NAMALWA (cell line): ENCODE results near the gene RASA3.
"Not testable (repeated sequence)": the region's sequence is repeated elsewhere in the genome, so short reads cannot be mapped to it uniquely, and the experiment has no call there.

Source experiments
- DNase-seq: peaks from one replicate; pipeline ENCODE4 v3.0.0-alpha.2; 2015; ENCODE audit warnings: low spot score

RASA3 gene

DNA sequence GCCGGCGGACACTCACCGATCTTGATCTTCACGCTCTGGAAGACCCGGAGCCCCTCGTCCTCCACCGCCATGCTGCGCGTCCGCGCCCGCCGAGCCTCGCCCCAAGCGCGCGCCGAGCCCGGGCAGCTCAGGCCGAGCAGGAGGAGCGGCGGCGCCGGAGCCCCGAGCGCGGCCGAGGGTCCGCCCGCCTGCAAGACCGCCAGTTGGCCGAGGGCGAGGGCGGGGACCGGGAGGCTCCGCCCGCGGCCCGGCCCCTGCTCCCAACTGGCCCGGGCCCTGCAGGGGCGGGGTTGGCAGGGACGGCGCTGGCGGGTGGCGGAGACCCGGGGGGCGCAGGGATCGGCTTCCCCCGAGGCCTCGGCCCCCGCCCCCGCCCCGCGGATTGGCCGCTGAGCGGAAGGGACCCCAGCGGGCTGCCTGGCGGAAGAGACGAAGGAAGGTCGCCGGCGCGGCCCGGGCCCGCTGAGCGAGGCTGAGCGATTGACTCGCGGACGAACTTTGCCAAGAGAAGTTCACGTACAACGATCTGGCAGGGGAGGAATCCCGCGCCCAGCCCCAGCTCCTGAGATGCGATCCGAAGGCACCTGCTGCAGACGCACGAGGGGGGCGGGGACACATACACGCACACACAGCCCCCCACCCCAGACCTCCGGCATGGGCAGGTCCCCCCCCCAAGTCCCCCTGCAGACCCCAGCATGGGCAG lies at the start of gene RASA3:
RASA3 (minus strand) TSS at position 205 of the 703 bp plus-strand sequence; CDS start at position 71, 134 bp downstream.
- peak; percentile 74 for DNase-seq

GRCh38 chr13:114179087-114179658 lies 46.8 kb upstream of the RASA3 start, which contains the start of gene CFAP97D2:
CFAP97D2 (plus strand) TSS chr13:114179257; CDS start chr13:114179331, 74 bp downstream.
- no peak for DNase-seq

- no peak for DNase-seq
Observed at GRCh38 chr13:114177245-114178010, 45.0 kb upstream of the RASA3 start.

GRCh38 chr13:114176359-114176902 lies 44.0 kb upstream of the RASA3 start:
- DNase-seq, result not testable (repeated sequence)

DNA sequence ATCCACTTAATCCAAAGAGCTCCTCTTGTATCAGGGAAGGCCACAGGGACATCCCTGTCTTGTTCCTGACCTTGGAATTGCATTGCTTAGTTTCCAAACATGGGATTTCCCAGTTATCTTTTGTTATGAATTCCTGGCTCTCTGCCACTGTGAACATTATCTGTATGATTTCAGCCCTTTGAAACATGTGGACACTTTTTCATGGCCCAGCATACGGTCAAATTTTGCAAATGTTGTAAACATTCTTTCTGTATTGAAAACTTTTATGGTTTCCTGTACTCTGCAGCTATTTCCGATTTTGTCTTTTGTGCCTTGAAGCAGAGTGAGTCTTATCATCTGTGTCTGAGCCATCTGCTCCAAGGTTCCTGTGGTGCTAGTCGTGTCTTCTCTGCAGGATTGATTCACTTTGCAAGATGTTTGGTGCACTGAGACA lies 42.1 kb upstream of the RASA3 start:
- DNase-seq, result no peak

GRCh38 chr13:114173745-114174144 lies 41.3 kb upstream of the RASA3 start:
- no peak for DNase-seq

DNA sequence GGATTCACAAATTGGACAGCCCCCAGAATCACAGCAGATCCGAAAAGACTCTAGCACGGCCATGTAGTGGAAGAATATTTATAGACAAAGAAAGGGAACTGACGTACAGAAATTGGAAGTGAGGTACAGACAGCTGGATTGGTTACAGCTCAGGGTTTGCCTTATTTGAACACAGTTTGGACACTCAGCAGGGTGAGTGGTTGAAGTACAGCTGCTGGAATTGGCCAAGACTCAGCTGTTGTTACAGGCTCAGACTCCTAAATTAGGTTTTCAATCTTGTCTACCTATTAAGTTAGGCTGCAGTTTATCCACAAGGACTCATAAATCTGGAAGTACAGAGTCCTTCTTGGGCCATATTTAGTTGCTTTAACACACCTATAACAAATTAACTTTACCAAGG lies 40.8 kb upstream of the RASA3 start:
- no peak for DNase-seq

- no peak for DNase-seq
Observed at GRCh38 chr13:114167885-114168284, 35.5 kb upstream of the RASA3 start.

DNA sequence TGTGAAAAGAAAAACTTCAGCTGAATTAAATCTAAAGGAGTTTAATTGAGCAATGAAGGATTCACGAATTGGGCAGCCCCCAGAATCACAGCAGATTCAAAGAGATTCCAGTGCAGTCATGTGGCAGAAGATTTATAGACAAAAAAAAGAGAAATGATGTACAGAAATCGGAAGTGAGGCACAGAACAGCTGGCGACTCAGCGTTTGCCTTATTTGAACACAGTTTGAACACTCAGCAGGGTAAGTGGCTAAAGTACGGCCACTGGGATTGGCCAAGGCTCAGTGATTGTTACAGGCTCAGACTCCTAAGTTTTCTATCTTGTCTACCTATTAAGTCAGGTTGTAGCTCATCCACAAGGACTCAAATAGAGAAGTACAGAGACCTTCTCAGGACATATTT lies 35.0 kb upstream of the RASA3 start:
- DNase-seq, result no peak

GRCh38 chr13:114166381-114167131 lies 34.1 kb upstream of the RASA3 start:
- DNase-seq, result no peak

DNA sequence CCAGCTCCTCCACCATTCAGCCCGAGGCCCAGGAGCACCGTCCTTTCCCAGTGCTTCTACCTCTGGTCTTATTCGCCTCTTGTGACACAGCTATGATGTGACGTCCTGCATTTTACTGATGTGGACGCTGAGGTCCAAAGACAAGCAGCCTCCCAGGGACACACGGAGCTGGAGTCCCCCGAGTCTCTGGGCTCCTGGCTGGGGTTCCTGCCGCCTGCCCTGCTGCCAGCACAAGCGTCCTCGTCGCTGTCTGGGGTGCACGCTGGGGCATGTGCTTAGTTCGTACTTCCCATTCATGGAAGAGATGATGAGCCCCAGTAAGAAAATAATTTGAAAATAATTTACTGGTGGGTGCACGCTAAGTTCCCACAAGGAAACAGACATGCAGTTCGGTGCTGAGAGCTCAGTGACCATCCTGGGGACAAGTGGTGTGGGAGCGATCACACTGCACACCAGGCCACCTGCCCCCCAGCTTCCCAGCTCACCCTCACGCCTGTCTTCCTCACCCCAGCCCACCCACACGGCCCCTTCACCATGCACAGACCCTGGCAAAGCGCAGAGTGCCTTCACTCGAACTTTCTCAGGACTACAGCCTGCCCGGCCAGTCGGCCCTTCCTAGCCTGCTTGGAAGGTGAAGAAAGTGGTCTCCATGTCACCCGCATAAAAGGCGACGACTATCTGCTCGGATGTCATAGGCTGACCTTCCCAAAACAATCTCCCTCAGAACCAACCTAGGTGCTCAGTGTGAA lies 32.4 kb upstream of the RASA3 start:
- DNase-seq, result no peak

GRCh38 chr13:114164053-114164452 lies 31.6 kb upstream of the RASA3 start:
- no peak for DNase-seq

DNA sequence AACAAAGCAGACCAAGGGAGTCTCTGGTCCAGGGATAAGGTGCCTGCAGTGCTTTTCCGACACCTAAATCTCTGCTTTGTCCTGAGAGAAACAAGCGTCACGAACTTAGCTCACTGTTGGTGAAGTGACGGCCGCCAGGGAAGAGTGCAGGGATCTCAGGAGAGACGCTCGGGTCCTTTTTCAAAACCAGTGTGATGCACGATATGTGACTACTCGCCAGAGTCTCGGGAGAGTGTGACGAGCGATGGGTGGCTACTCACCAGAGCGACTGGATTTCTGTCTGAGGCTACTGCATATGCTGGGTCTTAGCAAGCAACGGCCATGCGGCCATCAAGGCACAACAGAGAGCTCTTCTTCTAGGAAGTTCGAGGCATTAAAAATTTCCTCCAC lies 30.1 kb upstream of the RASA3 start:
- DNase-seq, result no peak

DNA sequence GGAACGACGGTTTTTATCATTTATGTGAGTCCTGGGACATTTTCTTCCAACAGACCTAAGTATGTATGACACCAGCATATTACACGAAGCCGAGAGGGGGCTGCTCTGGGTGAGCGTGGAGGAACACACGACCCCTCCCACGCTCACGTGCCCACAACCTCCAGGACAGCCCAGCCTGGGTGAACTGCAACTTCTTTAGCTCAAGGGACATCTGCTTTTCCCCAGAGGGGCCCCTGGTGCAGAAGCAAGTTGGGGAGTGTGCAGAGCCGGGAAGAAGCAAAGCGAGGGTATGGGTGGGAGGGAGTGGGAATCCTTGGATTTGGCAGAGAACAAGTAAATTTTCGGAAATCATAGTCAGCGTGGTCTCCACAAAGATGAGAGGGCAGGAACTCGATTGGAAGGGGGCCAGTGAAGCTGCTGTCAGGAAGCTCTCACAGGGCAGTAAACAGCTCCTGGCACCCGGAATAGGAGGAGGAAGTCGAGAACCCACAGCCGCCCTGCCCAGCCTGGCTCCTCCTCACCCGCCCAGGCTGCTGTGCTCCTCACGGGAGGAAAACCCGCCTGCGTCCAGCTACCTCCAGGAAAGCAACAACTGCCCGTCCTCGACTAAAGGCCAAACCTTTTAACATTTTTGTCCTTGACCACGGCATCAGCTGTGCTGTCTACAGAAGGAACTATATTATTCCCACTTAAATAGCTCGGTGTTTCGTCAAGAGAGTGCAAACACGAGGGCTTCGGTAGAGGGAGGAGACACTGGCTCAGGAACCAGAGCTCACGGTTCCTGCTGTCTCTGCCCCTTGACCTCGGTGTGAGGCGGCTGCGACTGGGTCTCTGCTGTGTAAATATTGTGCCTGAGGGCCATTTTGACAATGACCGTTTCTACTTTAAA lies 29.5 kb upstream of the RASA3 start:
- DNase-seq, result no peak

- no peak for DNase-seq
Observed at GRCh38 chr13:114161028-114161556, 28.7 kb upstream of the RASA3 start.

DNA sequence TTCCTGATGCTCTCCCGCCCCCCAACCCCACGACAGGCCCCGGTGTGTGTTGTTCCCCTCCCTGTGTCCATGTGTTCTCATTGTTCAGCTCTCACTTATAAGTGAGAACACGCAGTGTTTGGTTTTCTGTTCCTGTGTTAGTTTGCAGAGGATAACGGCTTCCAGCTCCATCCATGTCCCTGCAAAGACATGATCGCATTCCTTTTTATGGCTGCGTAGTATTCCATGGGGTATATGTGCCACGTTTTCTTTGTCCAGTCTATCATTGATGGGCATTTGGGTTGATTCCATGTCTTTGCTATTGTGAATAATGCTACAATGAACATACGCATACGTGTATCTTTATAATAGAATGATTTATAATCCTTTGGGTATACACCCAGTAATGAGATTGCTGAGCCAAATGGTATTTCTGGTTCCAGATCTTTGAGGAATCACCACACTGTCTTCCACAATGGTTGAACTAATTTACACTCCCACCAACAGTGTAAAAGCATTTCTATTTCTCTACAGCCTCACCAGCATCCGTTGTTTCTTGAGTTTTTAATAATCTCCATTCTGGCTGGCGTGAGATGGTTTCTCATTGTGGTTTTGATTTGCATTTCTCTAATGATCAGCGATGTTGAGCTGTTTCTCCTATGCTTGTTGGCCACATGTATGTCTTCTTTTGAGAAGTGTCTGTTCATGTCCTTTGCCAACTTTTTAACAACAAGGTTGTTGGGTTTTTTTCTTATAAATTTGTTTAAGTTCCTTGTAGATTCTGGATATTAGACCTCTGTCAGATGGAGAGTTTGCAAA lies 26.6 kb upstream of the RASA3 start:
- not testable (repeated sequence) for DNase-seq

DNA sequence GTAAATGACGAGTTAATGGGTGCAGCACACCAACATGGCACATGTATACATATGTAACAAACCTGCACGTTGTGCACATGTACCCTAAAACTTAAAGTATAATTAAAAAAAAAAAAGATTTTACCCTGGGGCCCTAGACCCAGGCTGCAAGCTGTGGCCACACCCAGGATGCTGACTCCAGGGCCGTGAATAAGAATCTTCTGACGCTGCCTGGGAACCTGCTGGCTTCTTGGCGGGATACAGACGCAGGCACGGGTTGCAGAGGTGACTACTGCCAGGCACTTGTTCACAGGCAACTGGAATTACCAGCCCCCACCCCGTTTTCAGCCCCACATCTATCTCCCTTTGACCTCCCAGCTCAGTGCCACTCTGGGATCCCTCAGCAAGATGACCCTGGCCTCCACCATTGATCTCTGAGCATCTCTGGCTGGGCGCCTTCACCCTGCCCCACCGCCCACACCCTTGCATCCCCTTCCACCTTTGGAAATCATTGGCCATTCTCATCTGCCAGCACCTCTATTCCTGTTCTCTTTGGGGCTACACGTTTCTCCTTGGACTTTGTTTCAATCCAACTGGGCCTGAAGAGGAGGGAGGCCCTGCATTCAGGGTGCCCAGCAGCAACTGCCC lies 25.6 kb upstream of the RASA3 start:
- no peak for DNase-seq
